ENCODE results near the gene MSTO1.

- TF ChIP-seq CTCF (IDR thresholded peaks at IDR 0.05; ENCODE audit: insufficient read depth, low read depth, low read length) = no peak
- no peak for TF ChIP-seq EZH2 (IDR thresholded peaks at IDR 0.05; ENCODE audit: insufficient read depth, low read length)
These were observed 40.3 kb downstream of the MSTO1 start for GRCh38 chr1:155650231-155650757.
